PFSK-1 (cell line): ENCODE results near the gene RAB31.

Experiments used
- FOXP2 ChIP-seq: optimal IDR thresholded peaks from 2 replicates; pipeline ENCODE3; 2011; ENCODE audit warnings: borderline replicate concordance, control low read depth, inconsistent platforms; ENCODE audit not compliant: insufficient read depth; ENCODE audit errors: extremely low read length, extremely low read depth
- POLR2AphosphoS5 ChIP-seq: IDR thresholded peaks from 2 replicates; pipeline ENCODE4 v1.6.1; 2012; ENCODE audit warnings: low read depth, mild to moderate bottlenecking, control low read depth, low read length, moderate library complexity
- REST ChIP-seq, 2 experiments: IDR thresholded peaks; 2 replicates each; pipeline versions ENCODE4 v1.6.1 to v1.8.0; 2011 to 2012; ENCODE audit warnings: low read depth in 2 of 2, low read length in 2 of 2, control low read depth in 1 of 2, inconsistent platforms in 1 of 2, mild to moderate bottlenecking in 1 of 2, moderate library complexity in 1 of 2; ENCODE audit not compliant: insufficient read depth in 1 of 2
- SIN3A ChIP-seq: IDR thresholded peaks from 2 replicates; pipeline ENCODE4 v1.6.1; 2012; ENCODE audit warnings: mild to moderate bottlenecking, low read length, moderate library complexity, borderline replicate concordance; ENCODE audit not compliant: insufficient read depth
- TAF1 ChIP-seq: IDR thresholded peaks from 2 replicates; pipeline ENCODE4 v1.6.1; 2012; ENCODE audit warnings: low read length, control low read depth, borderline replicate concordance; ENCODE audit not compliant: insufficient read depth

- no peak for TF ChIP-seq TAF1
- TF ChIP-seq POLR2AphosphoS5 = no peak
- TF ChIP-seq SIN3A = no peak
- no peak for TF ChIP-seq REST (IDR thresholded peaks at IDR 0.05; ENCODE audit: insufficient read depth in 1 of 2, low read depth in 2 of 2, low read length in 2 of 2)
- no peak for TF ChIP-seq FOXP2
Observed at GRCh38 chr18:9809697-9810096, 101.6 kb downstream of the RAB31 start.
